Astrocyte of the spinal cord (primary cell): Measurements from ENCODE around the gene FBLN7.

Experiments used
- DNase-seq: peaks from one replicate; pipeline ENCODE4 v3.0.0; 2011; ENCODE audit warnings: low read depth, low spot score
- H3K4me3 ChIP-seq: 2 replicates; pipeline ENCODE4 v1.5.1; 2011; ENCODE audit warnings: low read depth, mild to moderate bottlenecking, low read length, moderate library complexity
- in situ Hi-C: cut with HindIII; loops from 2 replicates; pipeline ENCODE4 v1.10.0; 2017; ENCODE audit warnings: low sequenced_read_pairs
- TF ChIP-seq, protein P1 (sequence below): IDR thresholded peaks from 2 replicates; pipeline ENCODE4 v1.5.1; 2012; ENCODE audit warnings: low read depth, mild to moderate bottlenecking, low read length, inconsistent platforms

FBLN7 gene

DNA sequence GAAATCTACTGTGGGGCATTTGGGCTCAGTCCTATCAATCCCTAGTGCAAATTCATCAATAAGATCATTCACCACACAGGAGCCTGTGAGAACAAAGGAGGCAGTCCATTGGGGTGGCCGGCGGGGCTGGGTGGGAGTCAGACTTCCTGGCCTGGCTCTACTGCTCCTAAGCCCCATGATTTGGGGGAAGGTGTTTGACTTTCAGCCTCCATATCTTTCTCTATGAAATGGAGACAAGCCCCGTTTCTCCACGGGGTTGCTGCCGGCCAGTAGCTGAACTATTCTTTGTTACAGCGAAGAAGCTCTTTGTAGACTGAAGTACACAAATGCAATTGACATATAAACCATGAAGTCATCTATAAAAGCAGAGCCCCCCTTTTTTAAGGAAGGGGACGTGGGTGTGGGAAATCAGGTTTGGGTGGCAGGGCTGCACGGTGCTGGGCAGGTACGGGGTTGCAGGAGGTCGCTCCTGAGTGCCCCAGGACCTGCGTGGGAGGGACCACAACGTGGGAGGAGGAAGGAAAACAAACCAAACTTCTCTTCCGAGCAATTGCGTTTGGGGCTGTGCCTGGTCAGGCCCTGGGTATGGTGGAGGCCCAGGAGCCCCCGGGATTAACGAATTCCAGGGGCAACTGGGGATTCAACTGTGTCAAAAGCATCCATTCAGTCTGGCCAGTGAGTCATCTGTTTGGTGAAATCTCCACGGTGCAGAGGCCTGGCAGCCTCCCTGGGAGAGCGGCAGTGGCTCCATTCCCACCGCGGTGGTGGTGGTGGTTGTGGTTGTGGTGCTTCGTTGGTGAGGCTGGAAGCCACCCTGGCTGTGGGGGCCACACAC, 18.2 kb downstream of the FBLN7 start:
- no peak overlapping the region for H3K4me3 ChIP-seq
- peak; percentile 59 for DNase-seq
- in situ Hi-C loops = no loop called here
- TF ChIP-seq, protein P1, sequence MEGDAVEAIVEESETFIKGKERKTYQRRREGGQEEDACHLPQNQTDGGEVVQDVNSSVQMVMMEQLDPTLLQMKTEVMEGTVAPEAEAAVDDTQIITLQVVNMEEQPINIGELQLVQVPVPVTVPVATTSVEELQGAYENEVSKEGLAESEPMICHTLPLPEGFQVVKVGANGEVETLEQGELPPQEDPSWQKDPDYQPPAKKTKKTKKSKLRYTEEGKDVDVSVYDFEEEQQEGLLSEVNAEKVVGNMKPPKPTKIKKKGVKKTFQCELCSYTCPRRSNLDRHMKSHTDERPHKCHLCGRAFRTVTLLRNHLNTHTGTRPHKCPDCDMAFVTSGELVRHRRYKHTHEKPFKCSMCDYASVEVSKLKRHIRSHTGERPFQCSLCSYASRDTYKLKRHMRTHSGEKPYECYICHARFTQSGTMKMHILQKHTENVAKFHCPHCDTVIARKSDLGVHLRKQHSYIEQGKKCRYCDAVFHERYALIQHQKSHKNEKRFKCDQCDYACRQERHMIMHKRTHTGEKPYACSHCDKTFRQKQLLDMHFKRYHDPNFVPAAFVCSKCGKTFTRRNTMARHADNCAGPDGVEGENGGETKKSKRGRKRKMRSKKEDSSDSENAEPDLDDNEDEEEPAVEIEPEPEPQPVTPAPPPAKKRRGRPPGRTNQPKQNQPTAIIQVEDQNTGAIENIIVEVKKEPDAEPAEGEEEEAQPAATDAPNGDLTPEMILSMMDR = no peak

GRCh38 chr2:112157472-112157871, 19.3 kb downstream of the FBLN7 start:
- no peak overlapping the region for H3K4me3 ChIP-seq
- DNase-seq = no peak
- in situ Hi-C loops = no loop called here

GRCh38 chr2:112159454-112159921, 21.3 kb downstream of the FBLN7 start:
- no peak overlapping the region for H3K4me3 ChIP-seq
- DNase-seq = no peak
- TF ChIP-seq, protein P1 = no peak
- in situ Hi-C loops = no loop called here

More at GRCh38 chr2:112157472-112157871, 19.3 kb downstream of the FBLN7 start:
- TF ChIP-seq, protein P1 = no peak

DNA sequence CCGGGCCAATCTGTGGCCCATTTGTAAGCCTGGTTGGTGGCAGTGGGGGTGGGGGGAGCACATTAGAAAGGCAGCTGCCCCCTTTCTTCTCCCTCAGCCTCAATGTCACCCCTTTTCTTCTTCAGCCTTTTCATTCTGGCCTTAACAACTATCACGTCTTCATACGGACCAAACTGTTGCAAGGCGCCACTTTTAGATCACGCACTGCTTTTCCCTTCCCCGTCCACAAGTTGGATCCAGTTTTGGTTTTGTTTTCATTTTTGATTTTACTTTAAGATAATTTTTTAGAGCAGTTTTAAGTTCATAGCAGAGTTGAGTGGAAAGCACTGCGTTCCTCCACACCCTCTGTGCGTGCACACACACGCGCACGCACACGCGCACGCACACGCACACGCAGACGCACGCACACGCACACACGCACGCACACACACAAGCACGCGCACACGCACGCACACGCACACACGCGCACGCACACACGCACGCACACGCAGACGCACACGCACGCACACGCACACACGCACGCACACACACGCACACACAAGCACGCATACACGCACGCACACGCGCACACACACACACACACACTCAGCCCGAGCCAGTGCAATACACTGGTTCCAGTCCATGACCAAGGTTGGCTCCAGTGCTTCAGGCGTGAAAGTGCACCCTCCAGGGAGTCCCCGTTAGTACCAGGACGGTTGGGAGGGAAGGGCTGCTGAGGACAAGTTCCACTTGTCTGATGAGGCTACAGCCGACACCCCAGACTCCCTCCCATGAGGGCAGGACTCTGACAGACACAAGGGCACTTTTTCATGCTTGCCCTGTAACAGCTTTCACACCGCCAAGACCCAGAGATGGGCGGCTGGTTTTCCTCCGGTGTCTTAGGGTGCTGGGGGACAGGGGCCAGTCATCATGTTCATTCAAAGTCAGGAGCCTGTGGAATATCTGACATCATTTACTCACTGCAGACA, 22.4 kb downstream of the FBLN7 start:
- in situ Hi-C loops = no loop called here
- TF ChIP-seq, protein P1 = no peak
- no peak for DNase-seq
- H3K4me3 ChIP-seq = no peak overlapping the region

DNA sequence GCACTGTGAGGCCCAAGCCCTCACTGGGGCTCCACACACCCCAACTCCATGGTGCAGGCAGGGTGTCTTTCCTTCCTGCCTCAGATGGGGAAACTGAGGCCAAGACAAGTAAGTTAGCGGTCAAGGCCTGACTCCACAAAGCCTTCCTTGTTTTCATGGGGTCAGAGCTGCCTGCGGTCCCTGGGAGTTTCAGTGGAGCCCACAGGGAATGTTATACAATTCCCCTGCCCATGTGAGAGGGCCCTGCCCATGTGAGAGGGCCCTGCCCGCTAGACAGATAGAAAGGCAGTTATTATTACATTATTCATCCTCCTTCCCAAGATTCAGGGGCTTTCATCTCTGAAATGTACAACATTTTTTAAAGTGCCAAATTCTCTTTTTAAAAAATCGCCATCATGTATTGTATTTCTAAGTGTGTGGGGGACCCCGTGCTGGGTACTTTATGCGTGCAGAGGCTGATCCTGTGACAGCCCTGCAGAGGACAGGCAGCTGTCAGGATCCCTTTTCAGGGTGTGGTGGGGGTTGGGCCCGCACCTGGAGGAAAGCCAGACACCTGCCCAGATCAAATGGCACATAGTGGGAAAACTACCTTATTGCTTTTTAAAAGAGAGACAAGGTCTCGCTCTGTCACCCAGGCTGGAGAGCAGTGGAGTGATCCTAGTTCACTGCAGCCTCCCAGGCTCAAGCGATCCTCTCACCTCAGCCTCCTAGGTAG, 23.4 kb downstream of the FBLN7 start:
- in situ Hi-C loops = no loop called here
- TF ChIP-seq, protein P1 = no peak
- no peak overlapping the region for H3K4me3 ChIP-seq
- no peak for DNase-seq

- in situ Hi-C loops = no loop called here
- no peak for DNase-seq
- no peak overlapping the region for H3K4me3 ChIP-seq
- TF ChIP-seq, protein P1 = no peak
Observed at GRCh38 chr2:112162341-112162740, 24.2 kb downstream of the FBLN7 start.
